Testis (tissue), 3 donors: ENCODE data around the gene CTSD. TPM values are rescaled to one million over a fixed set of nuclear protein-coding genes. Genes with fewer than 3 reads are reported as not detected.

ENCODE experiments used
- DNase-seq: peaks from one replicate; pipeline ENCODE4 v3.0.0-alpha.2; 2019
- H3K27ac ChIP-seq, 2 donors: fragments of 200-600 bp; sonication (generic); one replicate each; pipeline ENCODE4 v1.5.1; 2019
- H3K27me3 ChIP-seq: fragments of 200-600 bp; sonication (generic); one replicate; pipeline ENCODE4 v1.5.1; 2019
- H3K36me3 ChIP-seq: fragments of 200-600 bp; sonication (generic); one replicate; pipeline ENCODE4 v1.5.1; 2017; ENCODE audit warnings: low read depth; ENCODE audit errors: missing control alignments
- H3K4me1 ChIP-seq: fragments of 200-600 bp; sonication (generic); one replicate; pipeline ENCODE4 v1.5.1; 2019
- H3K4me3 ChIP-seq, 2 donors: fragments of 200-600 bp; sonication (generic); one replicate each; pipeline ENCODE4 v1.5.1; 2017 to 2019
- H3K9me3 ChIP-seq: fragments of 200-600 bp; sonication (generic); one replicate; pipeline ENCODE4 v1.5.1; 2017
- POLR2A ChIP-seq: fragments of 450-650 bp; IDR thresholded peaks from one replicate; pipeline ENCODE4 v1.6.1; 2017; ENCODE audit warnings: antibody characterized with exemption, mild to moderate bottlenecking, moderate library complexity
- WGBS, 2 donors: methylation state at CpG; one replicate each; pipeline ENCODE4 v1.1.5; 2018; 5-methylcytosine and 5-hydroxymethylcytosine counted together
- intact Hi-C: fragments of 100-400 bp; cut with DNase I; formaldehyde crosslinking; loops from one replicate; pipeline ENCODE4 v1.15.1; 2023; ENCODE audit warnings: low total_unique reads
- polyA plus RNA-seq: library from polyadenylated mRNA; stranded (reverse); fragments of 350-450 nt; fragmentation: Illumina TruSeq; extraction: RNeasy Lipid Tissue Mini Kit (QIAGEN cat#74804); gene quantifications from one replicate; pipeline ENCODE4 v1.2.3, GENCODE V29; 2014; ENCODE audit warnings: low read depth, low replicate concordance; ENCODE audit not compliant: insufficient read depth
- total RNA-seq, 2 donors: library from RNA; depleted of rRNA; stranded (reverse); fragments of >200 nt; gene quantifications; one replicate each; pipeline ENCODE4 v1.2.3, GENCODE V29; 2016
- TF ChIP-seq, protein P1 (sequence below), 3 experiments: fragments of 450-650 bp in 2 of 3; fragments of 200-600 bp in 1 of 3; sonication (generic) in 1 of 3; IDR thresholded peaks; one replicate each; pipeline ENCODE4 v1.5.1; 2016 to 2019; ENCODE audit warnings: antibody characterized with exemption in 3 of 3, mild to moderate bottlenecking in 2 of 3, moderate library complexity in 1 of 3

The CTSD gene
- total and polyA plus RNA-seq, 3 donors from 2014 or later = 486 to 897 (median 522) TPM

GRCh38 chr11:1782031-1782590 lies 18.4 kb upstream of the CTSD start:
- H3K4me1 ChIP-seq = no peaks in the 10 kb centered on the region
- intact Hi-C loops = no loop called here
- TF ChIP-seq, protein P1, sequence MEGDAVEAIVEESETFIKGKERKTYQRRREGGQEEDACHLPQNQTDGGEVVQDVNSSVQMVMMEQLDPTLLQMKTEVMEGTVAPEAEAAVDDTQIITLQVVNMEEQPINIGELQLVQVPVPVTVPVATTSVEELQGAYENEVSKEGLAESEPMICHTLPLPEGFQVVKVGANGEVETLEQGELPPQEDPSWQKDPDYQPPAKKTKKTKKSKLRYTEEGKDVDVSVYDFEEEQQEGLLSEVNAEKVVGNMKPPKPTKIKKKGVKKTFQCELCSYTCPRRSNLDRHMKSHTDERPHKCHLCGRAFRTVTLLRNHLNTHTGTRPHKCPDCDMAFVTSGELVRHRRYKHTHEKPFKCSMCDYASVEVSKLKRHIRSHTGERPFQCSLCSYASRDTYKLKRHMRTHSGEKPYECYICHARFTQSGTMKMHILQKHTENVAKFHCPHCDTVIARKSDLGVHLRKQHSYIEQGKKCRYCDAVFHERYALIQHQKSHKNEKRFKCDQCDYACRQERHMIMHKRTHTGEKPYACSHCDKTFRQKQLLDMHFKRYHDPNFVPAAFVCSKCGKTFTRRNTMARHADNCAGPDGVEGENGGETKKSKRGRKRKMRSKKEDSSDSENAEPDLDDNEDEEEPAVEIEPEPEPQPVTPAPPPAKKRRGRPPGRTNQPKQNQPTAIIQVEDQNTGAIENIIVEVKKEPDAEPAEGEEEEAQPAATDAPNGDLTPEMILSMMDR (IDR thresholded peaks at IDR 0.05) = no peak
- DNase-seq = no peak
- H3K4me3 ChIP-seq = no peak overlapping the region
- no peaks in the 10 kb centered on the region for H3K9me3 ChIP-seq
- no peak overlapping the region for H3K27ac ChIP-seq
- H3K27me3 ChIP-seq = no peaks in the 10 kb centered on the region
- 84 to 92% methylated on average over 13 of the region's 13 CpGs for WGBS, 2 donors
- H3K36me3 ChIP-seq = no peaks in the 10 kb centered on the region

DNA sequence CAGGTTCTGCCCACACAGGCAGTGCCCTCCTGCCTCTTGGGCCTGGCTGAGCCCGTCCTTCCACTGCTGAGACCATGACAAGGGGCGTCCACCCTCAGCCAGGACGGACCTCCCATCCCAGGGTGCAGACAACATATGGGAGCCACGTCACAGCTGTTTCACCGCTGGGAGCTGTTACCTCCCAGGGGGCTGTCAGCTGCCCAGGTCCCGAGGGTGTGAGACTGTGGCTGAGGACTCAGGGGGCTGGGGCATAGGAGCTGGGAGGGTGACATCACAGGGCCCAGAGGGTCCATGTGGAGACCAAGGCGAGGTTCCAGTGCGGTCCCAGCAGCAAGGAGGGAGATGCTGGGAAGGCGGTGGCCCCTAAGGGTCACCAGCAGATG lies 17.9 kb upstream of the CTSD start:
- intact Hi-C loops = no loop called here
- Histone ChIP-seq H3K4me3 (no peak overlapping the region), H3K27ac (no peak overlapping the region), H3K27me3 (no peaks in the 10 kb centered on the region), H3K9me3 (no peaks in the 10 kb centered on the region), H3K36me3 (no peaks in the 10 kb centered on the region), H3K4me1 (no peaks in the 10 kb centered on the region)
- 73 to 89% methylated on average over 2 to 8 of the region's 9 CpGs for WGBS, 2 donors
- DNase-seq = no peak
- no peak for TF ChIP-seq POLR2A
- TF ChIP-seq, protein P1 (IDR thresholded peaks at IDR 0.05) = no peak

DNA sequence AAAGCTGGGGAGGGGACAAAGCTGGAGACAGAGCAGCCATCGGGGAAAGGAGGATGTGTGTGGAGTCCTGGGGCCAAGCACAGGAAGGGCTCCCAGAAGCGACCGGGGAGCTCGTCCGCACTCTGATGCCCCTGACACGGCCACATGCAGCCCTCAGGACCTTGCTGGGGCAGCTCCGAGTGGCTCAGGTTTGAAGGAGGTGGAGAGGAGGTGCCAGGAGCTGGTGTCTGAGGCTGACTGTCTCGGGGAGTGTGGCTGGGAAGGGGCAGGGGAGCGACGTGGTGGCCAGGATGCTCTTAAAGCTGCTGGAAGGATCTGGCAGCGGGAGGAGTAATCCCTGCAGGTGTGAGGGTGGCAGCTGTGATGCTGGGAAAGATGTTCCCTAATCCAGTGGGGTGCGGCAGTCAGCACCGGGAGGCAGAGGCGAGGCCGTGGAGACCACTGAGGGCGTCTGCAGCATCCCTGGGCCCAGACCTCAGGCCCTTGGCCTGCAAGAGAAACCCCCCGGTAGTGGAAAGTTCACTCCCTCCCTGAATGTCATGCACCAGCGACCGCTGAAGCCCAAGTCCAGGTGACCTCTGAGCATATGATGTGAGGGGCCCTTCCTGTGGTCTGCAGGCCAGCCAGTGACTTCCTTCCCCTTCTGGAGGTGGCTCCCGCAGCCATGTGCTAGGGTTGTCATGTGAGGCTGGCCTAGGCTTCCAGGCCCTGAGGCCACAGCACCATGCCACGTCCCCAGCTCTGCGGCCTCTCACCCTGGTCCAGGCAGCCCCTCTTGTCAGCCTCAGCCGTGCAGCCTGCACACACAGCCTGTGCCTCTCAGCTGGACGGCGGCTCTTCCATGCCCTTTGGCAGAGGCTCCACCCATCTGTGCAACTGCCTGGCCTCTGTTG lies 17.2 kb upstream of the CTSD start:
- whole genome bisulfite sequencing, 2 donors = 76 to 87% methylated on average over 20 to 25 of the region's 25 CpGs
- no peaks in the 10 kb centered on the region for H3K4me1 ChIP-seq
- intact Hi-C loops = no loop called here
- no peaks in the 10 kb centered on the region for H3K9me3 ChIP-seq
- TF ChIP-seq POLR2A = no peak
- TF ChIP-seq, protein P1 (IDR thresholded peaks at IDR 0.05) = no peak
- H3K27me3 ChIP-seq = no peaks in the 10 kb centered on the region
- H3K4me3 ChIP-seq = no peak overlapping the region
- no peak for DNase-seq
- no peak overlapping the region for H3K27ac ChIP-seq
- H3K36me3 ChIP-seq = no peaks in the 10 kb centered on the region

DNA sequence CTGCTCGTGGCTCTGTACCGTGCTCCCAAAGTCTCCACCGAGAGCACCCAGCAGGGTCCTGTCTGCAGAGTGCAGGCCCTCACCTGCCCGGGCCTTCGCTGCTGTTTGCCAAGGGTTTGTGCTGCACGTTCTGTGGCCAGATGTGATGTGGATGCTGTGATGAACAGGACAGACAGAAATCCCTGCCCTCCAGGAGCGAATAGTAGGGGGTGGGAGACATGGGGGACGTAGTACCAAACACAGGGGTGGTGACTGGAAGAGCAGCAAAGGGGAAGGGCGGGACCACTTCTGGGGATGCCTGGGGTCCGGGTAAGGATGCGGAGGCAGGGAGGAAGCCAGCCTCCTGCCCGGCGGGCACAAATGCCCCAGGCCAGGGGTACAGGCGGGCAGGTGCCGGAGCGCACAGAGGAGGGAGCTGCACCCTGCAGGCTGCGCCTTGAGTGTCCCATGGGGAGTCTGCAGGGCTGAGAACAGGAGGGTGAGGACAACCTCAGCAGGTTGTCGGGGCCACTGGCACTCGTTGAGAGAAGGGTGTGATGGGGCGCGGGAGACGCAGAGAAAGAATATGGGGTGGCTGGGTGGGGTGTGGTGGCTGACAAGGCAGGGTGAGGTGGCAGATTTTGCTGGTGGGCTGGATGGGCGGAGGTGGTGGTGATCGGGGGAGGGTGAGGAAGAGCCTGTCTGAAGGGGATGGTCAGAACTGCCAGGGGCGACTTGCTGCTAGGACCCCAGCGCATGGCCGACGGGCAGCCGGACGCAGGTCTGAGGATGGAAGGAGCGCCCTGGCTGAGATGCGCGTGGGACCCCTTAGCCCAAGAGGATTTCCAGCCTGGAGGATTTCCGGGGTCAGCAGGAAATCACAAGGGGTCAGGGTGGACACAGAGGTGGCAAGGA lies 16.3 kb upstream of the CTSD start:
- no peak for TF ChIP-seq POLR2A
- TF ChIP-seq, protein P1 (IDR thresholded peaks at IDR 0.05) = no peak
- H3K4me1 ChIP-seq = no peaks in the 10 kb centered on the region
- no peaks in the 10 kb centered on the region for H3K27me3 ChIP-seq
- H3K4me3 ChIP-seq = no peak overlapping the region
- intact Hi-C loops = no loop called here
- H3K9me3 ChIP-seq = no peaks in the 10 kb centered on the region
- 90 to 92% methylated on average over 29 to 34 of the region's 34 CpGs for WGBS, 2 donors
- H3K36me3 ChIP-seq = no peaks in the 10 kb centered on the region
- DNase-seq = no peak
- H3K27ac ChIP-seq = no peak overlapping the region
